ENCODE measurements around the gene RFT1. TPM values are rescaled to one million over a fixed set of nuclear protein-coding genes. Genes with fewer than 3 reads are reported as not detected.

The RFT1 gene, protein sequence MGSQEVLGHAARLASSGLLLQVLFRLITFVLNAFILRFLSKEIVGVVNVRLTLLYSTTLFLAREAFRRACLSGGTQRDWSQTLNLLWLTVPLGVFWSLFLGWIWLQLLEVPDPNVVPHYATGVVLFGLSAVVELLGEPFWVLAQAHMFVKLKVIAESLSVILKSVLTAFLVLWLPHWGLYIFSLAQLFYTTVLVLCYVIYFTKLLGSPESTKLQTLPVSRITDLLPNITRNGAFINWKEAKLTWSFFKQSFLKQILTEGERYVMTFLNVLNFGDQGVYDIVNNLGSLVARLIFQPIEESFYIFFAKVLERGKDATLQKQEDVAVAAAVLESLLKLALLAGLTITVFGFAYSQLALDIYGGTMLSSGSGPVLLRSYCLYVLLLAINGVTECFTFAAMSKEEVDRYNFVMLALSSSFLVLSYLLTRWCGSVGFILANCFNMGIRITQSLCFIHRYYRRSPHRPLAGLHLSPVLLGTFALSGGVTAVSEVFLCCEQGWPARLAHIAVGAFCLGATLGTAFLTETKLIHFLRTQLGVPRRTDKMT
- 15.6 TPM for total RNA-seq
- polyA plus RNA-seq = 8.0 TPM
- long read RNA-seq, donor 1, full-length matches to known transcripts = 3 of 3 reads
- long read RNA-seq, donor 1, partial matches to known transcripts = 0 of 3 reads
- long read RNA-seq, donor 1, other reads (novel, unspliced or antisense) = 0 of 3 reads
- long read RNA-seq, donor 2, full-length matches to known transcripts = 15 of 15 reads
- long read RNA-seq, donor 2, partial matches to known transcripts = 0 of 15 reads
- long read RNA-seq, donor 2, other reads (novel, unspliced or antisense) = 0 of 15 reads
- long read RNA-seq, donor 3, full-length matches to known transcripts = 4 of 4 reads
- long read RNA-seq, donor 3, partial matches to known transcripts = 0 of 4 reads
- long read RNA-seq, donor 3, other reads (novel, unspliced or antisense) = 0 of 4 reads
- long read RNA-seq, donor 4, full-length matches to known transcripts = 1 of 1 reads
- long read RNA-seq, donor 4, partial matches to known transcripts = 0 of 1 reads
- long read RNA-seq, donor 4, other reads (novel, unspliced or antisense) = 0 of 1 reads
- long read RNA-seq, donor 5, full-length matches to known transcripts = 8 of 13 reads
- long read RNA-seq, donor 5, partial matches to known transcripts = 5 of 13 reads
- long read RNA-seq, donor 5, other reads (novel, unspliced or antisense) = 0 of 13 reads
- long read RNA-seq, donor 6, full-length matches to known transcripts = 8 of 8 reads
- long read RNA-seq, donor 6, partial matches to known transcripts = 0 of 8 reads
- long read RNA-seq, donor 6, other reads (novel, unspliced or antisense) = 0 of 8 reads
- long read RNA-seq, donor 7, full-length matches to known transcripts = 7 of 12 reads
- long read RNA-seq, donor 7, partial matches to known transcripts = 5 of 12 reads
- long read RNA-seq, donor 7, other reads (novel, unspliced or antisense) = 0 of 12 reads
- long read RNA-seq, donor 8, full-length matches to known transcripts = 2 of 2 reads
- long read RNA-seq, donor 8, partial matches to known transcripts = 0 of 2 reads
- long read RNA-seq, donor 8, other reads (novel, unspliced or antisense) = 0 of 2 reads
- long read RNA-seq, donor 9, full-length matches to known transcripts = 9 of 9 reads
- long read RNA-seq, donor 9, partial matches to known transcripts = 0 of 9 reads
- long read RNA-seq, donor 9, other reads (novel, unspliced or antisense) = 0 of 9 reads
- long read RNA-seq, donor 10, full-length matches to known transcripts = 7 of 7 reads
- long read RNA-seq, donor 10, partial matches to known transcripts = 0 of 7 reads
- long read RNA-seq, donor 10, other reads (novel, unspliced or antisense) = 0 of 7 reads

DNA sequence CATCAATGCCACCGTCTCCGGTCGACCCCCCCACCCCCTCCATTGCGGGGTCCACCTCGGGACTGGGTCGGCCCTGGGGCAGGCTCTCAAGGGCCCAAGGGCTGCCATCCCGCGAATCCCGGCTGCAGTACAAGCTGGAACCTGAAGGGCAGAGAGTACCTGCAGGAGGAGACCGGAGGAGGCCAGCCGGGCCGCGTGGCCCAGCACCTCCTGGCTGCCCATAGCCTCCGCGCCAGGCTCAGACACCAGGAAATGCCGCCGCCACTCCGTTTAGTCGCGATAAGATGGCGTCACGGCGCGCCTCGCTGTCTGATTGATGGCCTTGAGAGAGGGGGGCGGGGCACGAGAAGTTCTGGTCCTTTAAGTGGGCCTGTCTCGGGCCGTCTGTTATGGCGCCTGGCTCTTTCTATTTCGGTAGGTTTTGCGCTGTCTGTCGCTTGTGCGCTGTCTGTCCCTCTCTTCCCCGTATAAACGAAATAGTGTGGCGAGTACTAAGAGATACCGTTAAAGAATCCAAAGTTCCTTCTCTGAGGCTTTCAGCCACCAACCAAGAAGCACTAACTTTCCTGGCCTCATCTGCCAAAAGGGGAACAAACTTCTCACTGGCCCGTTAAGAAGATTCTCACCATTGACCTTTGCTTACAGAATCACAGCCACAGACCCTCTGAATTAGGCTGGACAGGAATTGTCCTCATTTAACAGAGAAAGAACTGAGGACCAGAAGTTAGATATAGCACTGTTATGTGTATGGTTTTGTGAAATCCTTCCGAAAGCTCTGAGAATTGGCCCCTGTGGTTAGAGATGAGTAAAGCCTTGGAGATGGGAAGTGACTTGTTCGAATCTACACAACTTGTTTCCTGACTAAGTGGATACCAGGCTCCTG is at the start of gene RFT1:
Gene RFT1, minus strand, starts transcription at position 257 of the 883 bp plus-strand sequence. Its CDS starts 35 bp downstream, at position 222.
- DNase-seq (ENCODE audit: low read depth in 6 of 9, low spot score in 9 of 9) = peak; percentile 89 to 99 (median 97)
- Histone ChIP-seq H3K27ac (ENCODE audit: low read depth in 1 of 2, low read length in 1 of 2) (peak within 1 kb of the TSS; percentile 82 to 86), H3K4me3 (ENCODE audit: low read length in 2 of 2) (peak within 1 kb of the TSS; percentile 80 to 93), H3K27me3 (ENCODE audit: control insufficient read depth in 2 of 2, insufficient read depth in 1 of 2, low read length in 1 of 2) (no peaks in the 10 kb centered on the region), H3K36me3 (ENCODE audit: control insufficient read depth in 2 of 2, insufficient read depth in 2 of 2, low read length in 1 of 2) (peaks cover 4 to 10% of the 10 kb centered on the region in 2 donors), H3K4me1 (ENCODE audit: control insufficient read depth in 2 of 2, insufficient read depth in 2 of 2, low read length in 2 of 2) (peaks cover 15 to 16% of the 10 kb centered on the region in 2 donors), H3K9me3 (ENCODE audit: control insufficient read depth in 2 of 2, insufficient read depth in 1 of 2, low read length in 1 of 2) (no peaks in the 10 kb centered on the region)
- WGBS = 2% methylated on average over 41 of the region's 41 CpGs

DNA sequence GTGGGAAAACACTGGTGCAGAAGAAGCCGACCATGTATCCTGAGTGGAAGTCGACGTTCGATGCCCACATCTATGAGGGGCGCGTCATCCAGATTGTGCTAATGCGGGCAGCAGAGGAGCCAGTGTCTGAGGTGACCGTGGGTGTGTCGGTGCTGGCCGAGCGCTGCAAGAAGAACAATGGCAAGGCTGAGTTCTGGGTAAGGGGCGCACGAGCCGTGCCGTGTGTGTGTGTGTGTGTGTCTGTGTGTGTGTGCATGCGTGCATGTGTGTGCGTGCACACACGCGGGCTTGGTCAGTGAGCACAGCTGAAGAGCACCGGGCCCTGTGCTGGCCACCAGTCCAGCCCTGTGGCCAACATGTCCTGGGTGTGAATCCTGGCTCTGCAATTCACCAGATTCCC is 49.3 kb upstream of the RFT1 start:
- H3K4me3 ChIP-seq (ENCODE audit: low read length in 2 of 2) = no peak overlapping the region
- no peaks in the 10 kb centered on the region for H3K27me3 ChIP-seq (ENCODE audit: control insufficient read depth in 2 of 2, insufficient read depth in 1 of 2, low read length in 1 of 2)
- H3K4me1 ChIP-seq (ENCODE audit: control insufficient read depth in 2 of 2, insufficient read depth in 2 of 2, low read length in 2 of 2) = peaks cover 0 to 2% of the 10 kb centered on the region in 2 donors
- peaks cover 35 to 36% of the 10 kb centered on the region in 2 donors for H3K36me3 ChIP-seq (ENCODE audit: control insufficient read depth in 2 of 2, insufficient read depth in 2 of 2, low read length in 1 of 2)
- WGBS = 96% methylated on average over 20 of the region's 20 CpGs
- no peak for DNase-seq (ENCODE audit: low read depth in 6 of 9, low spot score in 9 of 9)
- H3K27ac ChIP-seq (ENCODE audit: low read depth in 1 of 2, low read length in 1 of 2) = no peak overlapping the region
- no peaks in the 10 kb centered on the region for H3K9me3 ChIP-seq (ENCODE audit: control insufficient read depth in 2 of 2, insufficient read depth in 1 of 2, low read length in 1 of 2)

DNA sequence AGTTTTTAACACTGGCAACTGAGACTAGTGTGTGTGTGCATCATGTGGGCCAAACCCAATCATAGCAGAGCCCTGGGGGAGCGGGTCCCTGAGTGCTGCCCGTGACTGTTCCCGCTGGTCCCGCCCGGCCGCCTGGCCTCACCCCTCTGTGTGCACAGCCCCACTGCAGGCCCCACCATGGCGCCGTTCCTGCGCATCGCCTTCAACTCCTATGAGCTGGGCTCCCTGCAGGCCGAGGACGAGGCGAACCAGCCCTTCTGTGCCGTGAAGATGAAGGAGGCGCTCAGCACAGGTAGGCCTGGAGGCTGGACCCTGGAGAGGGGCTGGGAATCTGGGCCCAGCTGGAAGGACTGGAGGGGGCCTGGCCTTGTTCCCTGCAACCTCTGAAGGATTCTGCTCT is 48.0 kb upstream of the RFT1 start:
- Histone ChIP-seq H3K36me3 (ENCODE audit: control insufficient read depth in 2 of 2, insufficient read depth in 2 of 2, low read length in 1 of 2) (peaks cover 29 to 31% of the 10 kb centered on the region in 2 donors), H3K4me3 (ENCODE audit: low read length in 2 of 2) (no peak overlapping the region), H3K4me1 (ENCODE audit: control insufficient read depth in 2 of 2, insufficient read depth in 2 of 2, low read length in 2 of 2) (peaks cover 0 to 6% of the 10 kb centered on the region in 2 donors), H3K27ac (ENCODE audit: low read depth in 1 of 2, low read length in 1 of 2) (no peak overlapping the region), H3K9me3 (ENCODE audit: control insufficient read depth in 2 of 2, insufficient read depth in 1 of 2, low read length in 1 of 2) (no peaks in the 10 kb centered on the region), H3K27me3 (ENCODE audit: control insufficient read depth in 2 of 2, insufficient read depth in 1 of 2, low read length in 1 of 2) (no peaks in the 10 kb centered on the region)
- 98% methylated on average over 15 of the region's 15 CpGs for WGBS
- DNase-seq (ENCODE audit: low read depth in 6 of 9, low spot score in 9 of 9) = no peak

DNA sequence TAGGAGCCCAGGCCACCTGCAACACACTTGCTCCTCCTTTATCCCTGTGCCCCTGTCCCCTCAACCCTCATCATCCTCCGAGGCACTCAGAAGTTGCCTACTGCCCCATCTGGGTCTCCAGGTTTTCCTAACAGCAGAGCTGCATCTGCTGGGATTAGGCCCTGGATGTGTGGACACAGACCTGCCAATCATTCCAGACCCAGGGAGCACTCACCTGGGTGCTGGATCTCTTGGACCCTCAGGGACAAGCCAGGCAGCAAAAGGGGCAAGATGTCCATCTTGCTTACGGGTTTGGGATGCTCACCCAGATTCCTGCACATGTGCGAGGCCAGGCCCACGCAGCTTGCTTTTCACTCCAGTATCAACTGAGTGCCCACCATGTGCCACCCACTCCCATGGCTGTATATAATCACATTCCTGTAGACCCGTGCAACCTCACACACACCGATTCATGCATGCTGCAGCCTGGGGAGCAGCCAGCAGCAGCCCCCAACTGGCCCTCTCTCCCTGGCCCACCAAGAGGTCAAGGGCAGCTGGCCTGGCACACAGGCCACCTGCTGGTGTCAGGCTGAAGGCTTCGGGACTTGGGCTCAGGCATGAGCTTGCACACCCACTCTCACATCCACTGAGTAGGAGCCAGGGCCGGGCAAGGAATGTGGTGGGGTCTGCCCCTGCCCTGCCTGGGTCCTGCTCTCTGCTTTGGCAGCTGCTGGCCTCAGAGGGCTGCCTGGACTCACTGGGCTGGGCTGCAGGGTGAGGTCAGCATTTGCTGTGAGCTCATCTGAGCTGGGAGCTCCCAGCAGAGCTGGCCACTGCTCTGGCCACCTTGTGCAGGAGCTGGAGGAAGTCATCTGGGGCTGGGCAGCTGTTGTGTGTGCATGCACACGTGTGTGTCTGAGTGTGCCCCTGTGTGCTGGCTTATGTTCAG is 45.6 kb upstream of the RFT1 start:
- peaks cover 11 to 17% of the 10 kb centered on the region in 2 donors for H3K36me3 ChIP-seq (ENCODE audit: control insufficient read depth in 2 of 2, insufficient read depth in 2 of 2, low read length in 1 of 2)

DNA sequence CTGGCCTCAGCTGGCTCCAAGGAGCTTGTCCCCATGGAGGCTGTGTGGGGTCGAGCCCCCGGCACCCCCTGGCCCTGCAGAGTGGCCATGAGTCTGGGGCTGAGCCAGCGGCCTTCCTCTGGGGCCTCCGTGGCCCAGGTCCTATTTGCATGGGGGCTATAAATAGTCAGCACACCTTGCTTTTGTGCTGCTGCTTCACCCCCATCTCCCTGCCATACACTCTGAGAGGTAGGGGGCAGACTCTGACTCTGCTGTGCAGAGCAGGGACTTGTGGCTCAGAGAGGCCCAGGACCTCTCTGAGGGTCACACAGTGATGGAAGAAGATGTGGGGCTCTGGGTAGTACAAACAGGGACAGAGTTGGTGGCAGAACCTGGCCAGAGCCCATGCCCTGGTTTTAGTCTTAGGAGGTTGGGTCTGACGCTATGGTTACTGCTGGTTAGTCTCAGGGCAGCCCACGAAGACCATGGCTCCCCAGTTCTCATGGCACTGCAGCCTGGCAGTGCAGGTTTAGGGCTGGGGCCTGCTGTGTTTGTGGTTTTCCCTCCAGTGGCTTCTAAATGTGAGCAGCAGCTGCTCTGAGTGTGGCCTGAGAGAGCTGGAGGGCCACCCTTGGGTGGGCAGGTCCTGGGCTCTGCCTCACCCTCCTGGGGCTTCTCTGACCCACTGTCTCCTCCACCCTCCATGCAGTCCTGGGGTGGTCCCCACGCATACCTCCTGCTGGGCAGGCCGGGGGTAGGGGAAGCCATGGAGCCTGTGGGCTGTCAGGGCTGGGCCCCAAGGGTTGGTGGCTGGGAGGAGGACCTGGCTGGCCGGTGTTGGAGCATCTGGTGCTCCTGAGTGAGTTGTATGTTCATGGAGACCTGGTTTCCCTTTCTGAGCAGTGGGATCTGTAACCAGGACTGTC is 44.4 kb upstream of the RFT1 start:
- no peak for DNase-seq (ENCODE audit: low read depth in 6 of 9, low spot score in 9 of 9)
- no peaks in the 10 kb centered on the region for H3K27me3 ChIP-seq (ENCODE audit: control insufficient read depth in 2 of 2, insufficient read depth in 1 of 2, low read length in 1 of 2)
- H3K4me3 ChIP-seq (ENCODE audit: low read length in 2 of 2) = no peak overlapping the region
- WGBS = 89% methylated on average over 9 of the region's 9 CpGs
- H3K36me3 ChIP-seq (ENCODE audit: control insufficient read depth in 2 of 2, insufficient read depth in 2 of 2, low read length in 1 of 2) = peaks cover 7 to 13% of the 10 kb centered on the region in 2 donors
- H3K27ac ChIP-seq (ENCODE audit: low read depth in 1 of 2, low read length in 1 of 2) = no peak overlapping the region
- no peaks in the 10 kb centered on the region for H3K9me3 ChIP-seq (ENCODE audit: control insufficient read depth in 2 of 2, insufficient read depth in 1 of 2, low read length in 1 of 2)
- H3K4me1 ChIP-seq (ENCODE audit: control insufficient read depth in 2 of 2, insufficient read depth in 2 of 2, low read length in 2 of 2) = peaks cover 0 to 43% of the 10 kb centered on the region in 2 donors

More for the DNA sequence above, 45.6 kb upstream of the RFT1 start:
- DNase-seq (ENCODE audit: low read depth in 6 of 9, low spot score in 9 of 9) = no peak
- WGBS = 98% methylated on average over 9 of the region's 9 CpGs
- H3K4me1 ChIP-seq (ENCODE audit: control insufficient read depth in 2 of 2, insufficient read depth in 2 of 2, low read length in 2 of 2) = peaks cover 0 to 30% of the 10 kb centered on the region in 2 donors
- H3K4me3 ChIP-seq (ENCODE audit: low read length in 2 of 2) = no peak overlapping the region
- no peaks in the 10 kb centered on the region for H3K9me3 ChIP-seq (ENCODE audit: control insufficient read depth in 2 of 2, insufficient read depth in 1 of 2, low read length in 1 of 2)
- H3K27me3 ChIP-seq (ENCODE audit: control insufficient read depth in 2 of 2, insufficient read depth in 1 of 2, low read length in 1 of 2) = no peaks in the 10 kb centered on the region
- H3K27ac ChIP-seq (ENCODE audit: low read depth in 1 of 2, low read length in 1 of 2) = no peak overlapping the region

DNA sequence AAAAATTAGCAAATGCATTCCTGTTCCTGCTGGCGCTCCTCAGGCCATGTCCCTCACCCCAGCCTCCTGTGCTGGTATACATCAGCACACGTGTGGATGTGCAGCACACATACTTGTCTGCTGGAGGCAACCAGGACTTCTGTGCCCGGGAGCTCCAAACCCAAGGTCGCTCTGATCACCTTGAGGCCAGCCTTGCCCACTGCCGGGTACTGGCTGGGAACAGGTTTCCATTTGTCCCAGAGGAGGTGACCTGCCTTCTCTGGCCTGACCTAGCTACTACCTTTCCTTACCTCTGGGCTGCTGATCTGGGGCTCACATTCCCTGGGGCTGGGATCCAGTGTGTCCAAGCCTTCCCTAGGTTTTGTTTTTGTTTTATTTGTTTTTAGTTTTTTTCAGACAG is 42.9 kb upstream of the RFT1 start:
- DNase-seq (ENCODE audit: low read depth in 6 of 9, low spot score in 9 of 9) = no peak
- Histone ChIP-seq H3K27me3 (ENCODE audit: control insufficient read depth in 2 of 2, insufficient read depth in 1 of 2, low read length in 1 of 2) (no peaks in the 10 kb centered on the region), H3K9me3 (ENCODE audit: control insufficient read depth in 2 of 2, insufficient read depth in 1 of 2, low read length in 1 of 2) (peaks cover 0 to under 1% of the 10 kb centered on the region in 2 donors), H3K27ac (ENCODE audit: low read depth in 1 of 2, low read length in 1 of 2) (no peak overlapping the region), H3K4me1 (ENCODE audit: control insufficient read depth in 2 of 2, insufficient read depth in 2 of 2, low read length in 2 of 2) (peaks cover 0 to 56% of the 10 kb centered on the region in 2 donors), H3K4me3 (ENCODE audit: low read length in 2 of 2) (no peak overlapping the region), H3K36me3 (ENCODE audit: control insufficient read depth in 2 of 2, insufficient read depth in 2 of 2, low read length in 1 of 2) (peaks cover 0 to 5% of the 10 kb centered on the region in 2 donors)
- WGBS = 88% methylated on average over 5 of the region's 5 CpGs
